Vagina (tissue), 2 donors: ENCODE results near the gene BST2. TPM values are rescaled to one million over a fixed set of nuclear protein-coding genes. Genes with fewer than 3 reads are reported as not detected.

Experiments
- DNase-seq, 2 donors: peaks; one replicate each; pipeline ENCODE4 v3.0.0-alpha.2; 2017; ENCODE audit errors: extremely low spot score in 2 of 2
- H3K27ac ChIP-seq: fragments of 200-600 bp; sonication (generic); one replicate; pipeline ENCODE4 v1.5.1; 2019
- H3K27me3 ChIP-seq: fragments of 200-600 bp; sonication (generic); one replicate; pipeline ENCODE4 v1.5.1; 2019
- H3K36me3 ChIP-seq, 2 donors: fragments of 200-600 bp; sonication (generic); one replicate each; pipeline ENCODE4 v1.5.1; 2017 to 2019
- H3K4me1 ChIP-seq: fragments of 200-600 bp; sonication (generic); one replicate; pipeline ENCODE4 v1.5.1; 2019
- H3K4me3 ChIP-seq, 2 donors: fragments of 200-600 bp; sonication (generic); 1 replicate in 1 of 2; 2 replicates in 1 of 2; pipeline ENCODE4 v1.5.1; 2016 to 2019
- H3K9me3 ChIP-seq: fragments of 200-600 bp; sonication (generic); one replicate; pipeline ENCODE4 v1.5.1; 2019
- POLR2A ChIP-seq, 2 donors: fragments of 450-650 bp; IDR thresholded peaks; one replicate each; pipeline ENCODE4 v1.6.1; 2017; ENCODE audit warnings: antibody characterized with exemption in 2 of 2, mild to moderate bottlenecking in 2 of 2, moderate library complexity in 2 of 2
- POLR2AphosphoS5 ChIP-seq, 2 donors: sonication (generic); formaldehyde crosslinking; IDR thresholded peaks; one replicate each; pipeline ENCODE4 v1.9.0; 2017; ENCODE audit warnings: antibody characterized with exemption in 2 of 2, mild to moderate bottlenecking in 2 of 2, low read depth in 1 of 2; ENCODE audit not compliant: insufficient read depth in 1 of 2
- intact Hi-C: fragments of 100-400 bp; cut with DNase I; formaldehyde crosslinking; loops from one replicate; pipeline ENCODE4 v1.15.1; 2023
- total RNA-seq: library from RNA; depleted of rRNA; stranded (reverse); fragments of >200 nt; gene quantifications from one replicate; pipeline ENCODE4 v1.2.3, GENCODE V29; 2016
- TF ChIP-seq, protein P1 (sequence below), 3 experiments: fragments of 450-650 bp in 2 of 3; fragments of 200-600 bp in 1 of 3; sonication (generic) in 1 of 3; IDR thresholded peaks; one replicate each; pipeline ENCODE4 v1.5.1; 2017 to 2019; ENCODE audit warnings: antibody characterized with exemption in 3 of 3, mild to moderate bottlenecking in 2 of 3, moderate library complexity in 2 of 3

The BST2 gene
- total RNA-seq, 1 donor from 2014 or later, result 88.4 TPM

DNA sequence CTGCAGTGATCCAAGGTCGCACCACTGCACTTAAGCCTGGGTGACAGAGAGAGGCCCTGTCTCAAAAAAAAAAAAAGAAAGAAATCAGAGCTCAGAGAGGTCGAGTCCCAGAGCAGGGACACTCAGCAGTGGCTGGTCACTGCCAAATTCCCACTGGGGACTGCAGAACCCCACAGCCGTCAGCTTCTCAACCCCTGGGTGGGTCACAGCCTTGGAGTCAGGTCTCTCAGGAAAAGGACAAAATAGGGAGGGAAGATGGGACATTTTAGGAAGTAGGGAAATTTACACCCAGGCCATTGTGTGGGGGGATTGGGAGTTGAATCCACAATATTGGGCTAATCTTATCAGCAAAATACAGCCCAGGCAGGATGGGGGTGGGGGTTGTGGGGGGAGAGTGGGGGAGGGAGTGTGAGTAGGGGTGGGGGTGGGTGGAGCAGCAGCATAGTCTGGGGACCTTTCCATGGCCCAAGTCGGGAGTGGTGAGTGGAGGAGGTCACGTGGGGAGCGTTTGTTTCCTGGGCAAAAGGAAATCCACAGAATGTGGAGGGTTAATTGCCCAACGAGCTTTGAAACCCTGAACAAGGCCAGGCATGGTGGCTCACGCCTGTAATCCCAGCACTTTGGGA, 6.4 kb downstream of the BST2 start:
- H3K27me3 ChIP-seq, result no peaks in the 10 kb centered on the region
- H3K4me3 ChIP-seq, result no peak overlapping the region
- DNase-seq, result no peak
- H3K36me3 ChIP-seq, result no peaks in the 10 kb centered on the region
- H3K27ac ChIP-seq, result no peak overlapping the region
- no peaks in the 10 kb centered on the region for H3K9me3 ChIP-seq
- intact Hi-C loops, result no loop called here
- no peak for TF ChIP-seq POLR2A (IDR thresholded peaks at IDR 0.05)
- TF ChIP-seq POLR2AphosphoS5 (IDR thresholded peaks at IDR 0.05; ENCODE audit: insufficient read depth in 1 of 2, low read depth in 1 of 2), result no peak
- TF ChIP-seq, protein P1, sequence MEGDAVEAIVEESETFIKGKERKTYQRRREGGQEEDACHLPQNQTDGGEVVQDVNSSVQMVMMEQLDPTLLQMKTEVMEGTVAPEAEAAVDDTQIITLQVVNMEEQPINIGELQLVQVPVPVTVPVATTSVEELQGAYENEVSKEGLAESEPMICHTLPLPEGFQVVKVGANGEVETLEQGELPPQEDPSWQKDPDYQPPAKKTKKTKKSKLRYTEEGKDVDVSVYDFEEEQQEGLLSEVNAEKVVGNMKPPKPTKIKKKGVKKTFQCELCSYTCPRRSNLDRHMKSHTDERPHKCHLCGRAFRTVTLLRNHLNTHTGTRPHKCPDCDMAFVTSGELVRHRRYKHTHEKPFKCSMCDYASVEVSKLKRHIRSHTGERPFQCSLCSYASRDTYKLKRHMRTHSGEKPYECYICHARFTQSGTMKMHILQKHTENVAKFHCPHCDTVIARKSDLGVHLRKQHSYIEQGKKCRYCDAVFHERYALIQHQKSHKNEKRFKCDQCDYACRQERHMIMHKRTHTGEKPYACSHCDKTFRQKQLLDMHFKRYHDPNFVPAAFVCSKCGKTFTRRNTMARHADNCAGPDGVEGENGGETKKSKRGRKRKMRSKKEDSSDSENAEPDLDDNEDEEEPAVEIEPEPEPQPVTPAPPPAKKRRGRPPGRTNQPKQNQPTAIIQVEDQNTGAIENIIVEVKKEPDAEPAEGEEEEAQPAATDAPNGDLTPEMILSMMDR (IDR thresholded peaks at IDR 0.05), result no peak
- H3K4me1 ChIP-seq, result no peaks in the 10 kb centered on the region

DNA sequence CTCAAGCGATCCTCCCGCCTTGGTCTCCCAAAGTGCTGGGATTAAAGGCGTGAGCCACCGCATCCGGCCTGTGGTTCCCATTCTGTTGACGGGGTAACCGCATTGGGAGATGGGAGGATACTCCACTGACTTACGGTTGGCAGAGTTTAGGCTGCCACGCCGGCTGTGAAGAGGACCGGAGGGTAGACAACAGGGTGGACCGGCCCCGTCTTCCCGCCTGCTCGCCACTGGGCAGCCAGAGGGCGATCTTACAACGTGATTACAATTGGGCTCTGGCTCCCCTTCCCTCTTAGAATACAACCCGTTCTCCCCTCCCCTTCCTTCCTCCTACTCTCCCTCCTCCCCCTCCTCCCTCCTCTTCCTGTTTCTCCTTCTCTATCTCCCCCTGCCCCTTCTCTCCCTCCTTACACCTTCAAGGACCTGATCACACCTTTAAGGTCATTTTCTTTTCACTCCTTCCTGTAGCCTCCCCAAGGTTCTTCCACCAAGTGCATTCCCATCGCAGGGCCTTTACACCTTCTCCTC, 10.5 kb downstream of the BST2 start:
- intact Hi-C loops, result no loop called here
- TF ChIP-seq, protein P1 (IDR thresholded peaks at IDR 0.05), result peak in 2 of 3 experiments; percentile 36 to 58
- TF ChIP-seq POLR2AphosphoS5 (IDR thresholded peaks at IDR 0.05; ENCODE audit: insufficient read depth in 1 of 2, low read depth in 1 of 2), result no peak
- H3K4me3 ChIP-seq, result no peak overlapping the region
- H3K4me1 ChIP-seq, result peaks cover 10% of the 10 kb centered on the region
- no peaks in the 10 kb centered on the region for H3K36me3 ChIP-seq
- H3K27ac ChIP-seq, result no peak overlapping the region
- no peaks in the 10 kb centered on the region for H3K9me3 ChIP-seq
- no peak for DNase-seq
- H3K27me3 ChIP-seq, result no peaks in the 10 kb centered on the region

DNA sequence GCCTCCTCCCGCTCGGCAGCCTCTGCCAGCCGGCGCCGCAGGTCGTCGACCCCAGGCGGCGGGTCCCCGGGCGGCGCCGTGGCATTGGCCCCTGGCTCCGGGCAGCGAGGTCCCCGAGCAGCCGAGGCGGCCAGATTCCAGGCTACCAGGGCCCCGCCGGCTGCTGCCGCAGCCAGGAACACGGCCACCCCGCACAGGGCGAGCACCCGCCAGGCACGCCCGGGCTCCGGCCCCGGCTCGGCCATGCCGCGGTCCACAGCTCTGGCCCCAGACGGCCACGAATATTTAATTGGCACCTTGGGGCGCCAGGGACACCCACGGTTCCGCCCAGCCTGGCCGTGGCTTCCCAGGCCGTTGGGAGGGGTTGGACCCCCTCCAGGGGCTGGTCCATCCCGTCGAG, 11.5 kb downstream of the BST2 start, which contains the start of gene CCDC194:
Gene CCDC194 (minus strand): TSS at position 283 of the 400 bp plus-strand sequence. CDS start 38 bp downstream, at position 245.
- Histone ChIP-seq H3K27me3 (no peaks in the 10 kb centered on the region), H3K27ac (no peak within 1 kb of the TSS), H3K9me3 (no peaks in the 10 kb centered on the region), H3K4me1 (peaks cover 10% of the 10 kb centered on the region), H3K4me3 (no peak within 1 kb of the TSS), H3K36me3 (no peaks in the 10 kb centered on the region)
- DNase-seq, result no peak
- TF ChIP-seq POLR2A (IDR thresholded peaks at IDR 0.05), result no peak
- TF ChIP-seq POLR2AphosphoS5 (IDR thresholded peaks at IDR 0.05; ENCODE audit: insufficient read depth in 1 of 2, low read depth in 1 of 2), result no peak
- intact Hi-C loops, result no loop called here

DNA sequence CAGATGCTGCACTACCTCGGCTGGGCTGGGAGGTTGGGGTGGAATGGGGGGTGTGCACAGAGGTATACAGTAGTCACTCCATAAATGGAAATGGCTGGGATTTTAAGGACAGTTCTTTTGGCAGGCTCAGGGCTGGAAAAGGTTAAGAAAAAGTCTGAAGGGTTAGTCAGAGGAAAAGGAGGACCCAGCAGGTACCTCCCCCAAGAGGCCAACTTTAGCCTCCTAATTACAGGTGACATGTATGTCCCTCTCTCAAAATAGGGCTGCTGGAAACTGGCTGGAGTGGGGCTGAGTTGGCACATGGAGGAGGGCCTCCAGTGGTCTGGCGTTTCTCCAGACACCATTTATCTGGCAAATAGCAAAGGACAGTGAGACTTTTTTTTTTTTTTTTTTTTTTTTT, 12.4 kb downstream of the BST2 start:
- intact Hi-C loops, result no loop called here
- Histone ChIP-seq H3K9me3 (no peaks in the 10 kb centered on the region), H3K4me1 (peaks cover 10% of the 10 kb centered on the region), H3K36me3 (no peaks in the 10 kb centered on the region), H3K27ac (no peak overlapping the region), H3K27me3 (no peaks in the 10 kb centered on the region), H3K4me3 (no peak overlapping the region)
- TF ChIP-seq POLR2AphosphoS5 (IDR thresholded peaks at IDR 0.05; ENCODE audit: insufficient read depth in 1 of 2, low read depth in 1 of 2) (no peak), POLR2A (IDR thresholded peaks at IDR 0.05) (no peak)
- TF ChIP-seq, protein P1 (IDR thresholded peaks at IDR 0.05), result no peak
- no peak for DNase-seq

DNA sequence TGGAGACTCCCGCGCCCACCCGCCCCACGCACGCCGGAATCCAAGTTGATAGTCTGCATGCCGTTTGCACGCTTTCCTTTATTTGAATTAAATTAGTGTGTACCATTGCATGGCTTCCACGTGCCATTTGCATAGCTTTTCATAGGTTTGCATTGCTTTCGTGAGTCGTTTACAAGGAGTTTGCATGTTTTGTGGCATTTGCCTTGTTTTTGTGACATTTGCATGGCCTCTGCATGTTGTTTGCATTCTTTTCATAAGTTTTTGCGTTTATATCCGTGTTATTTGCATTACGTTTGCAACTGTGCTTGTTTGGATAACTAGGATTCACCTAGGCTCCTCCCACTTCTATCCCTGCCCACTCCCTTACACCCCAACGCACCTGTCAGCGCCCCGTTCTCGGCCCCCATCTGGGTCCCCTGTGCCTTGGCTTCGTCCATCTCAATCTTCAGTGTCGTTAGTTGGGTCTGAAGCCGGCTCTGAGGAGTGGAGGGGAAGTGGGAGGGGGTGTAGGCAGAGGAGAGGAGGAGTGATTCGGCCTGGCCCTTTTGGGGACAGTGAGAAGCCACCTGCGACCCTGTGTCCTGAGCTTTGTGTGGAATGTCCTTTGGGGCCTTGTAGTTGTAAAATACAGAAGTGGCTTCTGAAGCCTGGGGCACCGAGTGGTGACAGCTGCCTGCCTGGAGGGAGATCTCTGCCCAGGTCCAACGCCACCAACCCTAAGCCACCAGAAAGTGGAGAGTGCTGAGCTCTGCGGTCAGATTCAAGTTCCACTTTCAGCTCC, 13.9 kb downstream of the BST2 start:
- TF ChIP-seq, protein P1 (IDR thresholded peaks at IDR 0.05), result no peak
- TF ChIP-seq POLR2A (IDR thresholded peaks at IDR 0.05) (no peak), POLR2AphosphoS5 (IDR thresholded peaks at IDR 0.05; ENCODE audit: insufficient read depth in 1 of 2, low read depth in 1 of 2) (no peak)
- intact Hi-C loops, result loop anchor here (2.0 kb wide), 1 partner anchor 99 kb away; no protein-coding TSS in a partner anchor
- Histone ChIP-seq H3K27me3 (no peaks in the 10 kb centered on the region), H3K4me3 (peak overlapping the region; percentile 44 to 54), H3K4me1 (peaks cover 10% of the 10 kb centered on the region), H3K27ac (no peak overlapping the region), H3K9me3 (no peaks in the 10 kb centered on the region), H3K36me3 (no peaks in the 10 kb centered on the region)
- no peak for DNase-seq
